GM19324 (cell line): ENCODE results near the gene SEL1L2.
"Not testable (repeated sequence)": the region's sequence is repeated elsewhere in the genome, so short reads cannot be mapped to it uniquely, and the experiment has no call there.

ENCODE experiments used
- ATAC-seq: cut with Tn5 transposase; IDR thresholded peaks from one replicate; pipeline ENCODE4 v1.9.1; 2021; ENCODE audit warnings: mild to moderate bottlenecking, moderate library complexity; ENCODE audit not compliant: unreplicated experiment, low FRiP score

SEL1L2 gene

GRCh38 chr20:13990465-13990864 is at the start of gene SEL1L2:
Gene SEL1L2 (minus strand): TSS chr20:13990614. CDS start chr20:13990534, 80 bp downstream.
- ATAC-seq, result no peak

- no peak for ATAC-seq
These were observed 46.2 kb upstream of the SEL1L2 start for GRCh38 chr20:14036567-14036966.

GRCh38 chr20:14033310-14033709 is 42.9 kb upstream of the SEL1L2 start:
- ATAC-seq, result no peak

GRCh38 chr20:14030991-14031390 is 40.6 kb upstream of the SEL1L2 start:
- no peak for ATAC-seq

GRCh38 chr20:14012671-14013070 is 22.3 kb upstream of the SEL1L2 start:
- ATAC-seq, result no peak

- no peak for ATAC-seq
These were observed 18.8 kb upstream of the SEL1L2 start for GRCh38 chr20:14009208-14009607.

- no peak for ATAC-seq
These were observed 15.6 kb upstream of the SEL1L2 start for GRCh38 chr20:14005996-14006395.

- no peak for ATAC-seq
These were observed 10.5 kb upstream of the SEL1L2 start for GRCh38 chr20:14000917-14001316.

GRCh38 chr20:13996265-13996664 is 5.9 kb upstream of the SEL1L2 start:
- no peak for ATAC-seq

- ATAC-seq, result no peak
These were observed 5.4 kb upstream of the SEL1L2 start for GRCh38 chr20:13995841-13996240.

- ATAC-seq, result no peak
These were observed 4.8 kb upstream of the SEL1L2 start, which contains the start of gene MACROD2 for GRCh38 chr20:13995086-13995665. Gene MACROD2 (plus strand): TSS chr20:13995516.

GRCh38 chr20:13991955-13992354 is 1.5 kb upstream of the SEL1L2 start:
- not testable (repeated sequence) for ATAC-seq

GRCh38 chr20:13991311-13991710 is 897 bp upstream of the SEL1L2 start:
- ATAC-seq, result no peak

GRCh38 chr20:13984211-13984610 is 6.2 kb downstream of the SEL1L2 start:
- ATAC-seq, result no peak

- no peak for ATAC-seq
These were observed 29.9 kb downstream of the SEL1L2 start for GRCh38 chr20:13960525-13960924.

- no peak for ATAC-seq
These were observed 30.3 kb downstream of the SEL1L2 start for GRCh38 chr20:13960119-13960518.

- no peak for ATAC-seq
These were observed 37.2 kb downstream of the SEL1L2 start for GRCh38 chr20:13953227-13953626.

GRCh38 chr20:13947719-13948118 is 42.7 kb downstream of the SEL1L2 start:
- ATAC-seq, result no peak

- no peak for ATAC-seq
These were observed 49.4 kb downstream of the SEL1L2 start for GRCh38 chr20:13941031-13941430.

- ATAC-seq, result no peak
These were observed 53.4 kb downstream of the SEL1L2 start for GRCh38 chr20:13936781-13937576.

GRCh38 chr20:13934992-13935894 is 55.2 kb downstream of the SEL1L2 start:
- no peak for ATAC-seq
